ENCODE measurements around the gene STXBP2. TPM values are rescaled to one million over a fixed set of nuclear protein-coding genes. Genes with fewer than 3 reads are reported as not detected.

The STXBP2 gene
- total and polyA plus RNA-seq, 9 of the 15 experiments (the other 6 are each of a cell fraction or from before 2014, with no cell fraction given): 2.5 to 163 (median 71.3) TPM

- TF ChIP-seq PTBP1 (IDR thresholded peaks at IDR 0.05; ENCODE audit: low read depth, low read length) (no peak), ZFP36 (IDR thresholded peaks at IDR 0.05; ENCODE audit: low read depth, low read length, partially characterized antibody) (no peak), ZSCAN29 (IDR thresholded peaks at IDR 0.05) (no peak), GATAD2A (IDR thresholded peaks at IDR 0.05) (no peak), RUNX1 (IDR thresholded peaks at IDR 0.05; ENCODE audit: low read depth) (no peak), CREBBP (IDR thresholded peaks at IDR 0.05; ENCODE audit: low read depth, low read length) (no peak), ADNP (tag; IDR thresholded peaks at IDR 0.05) (no peak), PRPF4 (IDR thresholded peaks at IDR 0.05; ENCODE audit: insufficient read depth, low read depth, low read length, poor library complexity, severe bottlenecking) (no peak), MAFK (IDR thresholded peaks at IDR 0.05; ENCODE audit: low read length) (no peak), SRSF9 (IDR thresholded peaks at IDR 0.05; ENCODE audit: borderline replicate concordance, low read depth, low read length) (no peak), ZNF561 (CRISPR knock-in tag; conservative IDR thresholded peaks at IDR 0.05) (no peak), SIRT6 (IDR thresholded peaks at IDR 0.05; ENCODE audit: low read depth, low read length) (no peak), ZNF717 (CRISPR knock-in tag; IDR thresholded peaks at IDR 0.05) (no peak), POLR2A (conservative IDR thresholded peaks at IDR 0.05) (peak; percentile 58; the same call in 1 of the 2 replicates), KDM1A (IDR thresholded peaks at IDR 0.05) (no peak), NFXL1 (CRISPR knock-in tag; IDR thresholded peaks at IDR 0.05) (no peak), CBX2 (IDR thresholded peaks at IDR 0.05; ENCODE audit: insufficient read depth, low read length, poor library complexity, severe bottlenecking) (no peak), ZNF512 (tag; IDR thresholded peaks at IDR 0.05) (no peak), PHTF2 (CRISPR knock-in tag; IDR thresholded peaks at IDR 0.05) (no peak), POU5F1 (IDR thresholded peaks at IDR 0.05; ENCODE audit: borderline replicate concordance, low read depth, low read length, partially characterized antibody) (no peak), KDM5B (IDR thresholded peaks at IDR 0.05; ENCODE audit: insufficient replicate concordance, low read depth, low read length) (peak; percentile 54), E2F4 (CRISPR knock-in tag; IDR thresholded peaks at IDR 0.05; ENCODE audit: low read depth) (no peak), NCOR1 (IDR thresholded peaks at IDR 0.05) (no peak), IRF1 (CRISPR knock-in tag; IDR thresholded peaks at IDR 0.05; ENCODE audit: borderline replicate concordance) (no peak), XRCC4 (IDR thresholded peaks at IDR 0.05; ENCODE audit: extremely low read depth, insufficient read depth, insufficient read length) (no peak), HNRNPK (IDR thresholded peaks at IDR 0.05; ENCODE audit: low read depth, low read length, poor library complexity, severe bottlenecking) (no peak), ZFX (CRISPR knock-in tag; IDR thresholded peaks at IDR 0.05) (peak; percentile 24; the same call in 1 of the 2 replicates), IRF2 (CRISPR knock-in tag; IDR thresholded peaks at IDR 0.05) (no peak)
These were observed 43.9 kb downstream of the STXBP2 start, which contains the start of gene TRAPPC5 (continued) for GRCh38 chr19:7680606-7681339.
